MG63 (cell line): Measurements from ENCODE around the gene DUSP6. TPM values are rescaled to one million over a fixed set of nuclear protein-coding genes. Genes with fewer than 3 reads are reported as not detected.

Experiments used
- DNase-seq: peaks from one replicate; pipeline ENCODE4 v3.0.0-alpha.2; 2020
- H3K27me3 ChIP-seq: fragments of 250-450 bp; sonication (Bioruptor Pico); 2 replicates; pipeline ENCODE4 v1.5.1; 2020; ENCODE audit warnings: mild to moderate bottlenecking, moderate library complexity
- H3K36me3 ChIP-seq: fragments of 250-450 bp; sonication (Bioruptor Pico); 2 replicates; pipeline ENCODE4 v1.5.1; 2020; ENCODE audit warnings: mild to moderate bottlenecking, moderate library complexity
- H3K4me3 ChIP-seq: fragments of 250-450 bp; sonication (Bioruptor Pico); 2 replicates; pipeline ENCODE4 v1.5.1; 2020; ENCODE audit warnings: mild to moderate bottlenecking, moderate library complexity
- H3K9me3 ChIP-seq: fragments of 250-450 bp; sonication (Bioruptor Pico); 2 replicates; pipeline ENCODE4 v1.5.1; 2020; ENCODE audit warnings: mild to moderate bottlenecking, moderate library complexity
- total RNA-seq: library from RNA; depleted of rRNA; stranded (reverse); fragments of >200 nt; shearing (Covaris generic); gene quantifications from 2 replicates; pipeline ENCODE4 v1.2.3, GENCODE V29; 2014; ENCODE audit warnings: low replicate concordance

The DUSP6 gene
- total RNA-seq, 1 experiment from 2014 or later: 19.5 TPM

DNA sequence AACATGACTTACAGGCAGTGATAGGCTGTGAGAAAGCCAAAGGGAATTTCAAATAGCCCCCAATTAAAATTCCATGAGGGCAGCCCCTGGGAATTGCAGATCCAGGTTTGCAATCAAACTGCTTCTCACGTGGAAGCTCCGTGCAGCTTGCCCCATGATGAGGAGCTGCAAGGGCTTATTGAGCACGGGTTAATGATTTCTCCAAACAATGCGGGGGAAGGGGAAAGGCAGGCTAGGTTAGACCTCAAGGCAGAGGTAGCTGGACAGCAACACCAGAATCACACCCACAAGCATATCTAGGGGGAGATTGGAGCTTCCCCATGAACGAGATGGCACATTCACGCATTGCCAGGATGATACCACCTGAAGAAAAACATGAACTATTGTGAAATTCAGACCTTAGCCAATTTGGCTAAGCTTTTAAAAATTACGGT, 5.0 kb upstream of the DUSP6 start:
- DNase-seq: no peak
- Histone ChIP-seq H3K4me3 (no peak overlapping the region), H3K36me3 (no peaks in the 10 kb centered on the region), H3K27me3 (no peaks in the 10 kb centered on the region), H3K9me3 (no peaks in the 10 kb centered on the region)

DNA sequence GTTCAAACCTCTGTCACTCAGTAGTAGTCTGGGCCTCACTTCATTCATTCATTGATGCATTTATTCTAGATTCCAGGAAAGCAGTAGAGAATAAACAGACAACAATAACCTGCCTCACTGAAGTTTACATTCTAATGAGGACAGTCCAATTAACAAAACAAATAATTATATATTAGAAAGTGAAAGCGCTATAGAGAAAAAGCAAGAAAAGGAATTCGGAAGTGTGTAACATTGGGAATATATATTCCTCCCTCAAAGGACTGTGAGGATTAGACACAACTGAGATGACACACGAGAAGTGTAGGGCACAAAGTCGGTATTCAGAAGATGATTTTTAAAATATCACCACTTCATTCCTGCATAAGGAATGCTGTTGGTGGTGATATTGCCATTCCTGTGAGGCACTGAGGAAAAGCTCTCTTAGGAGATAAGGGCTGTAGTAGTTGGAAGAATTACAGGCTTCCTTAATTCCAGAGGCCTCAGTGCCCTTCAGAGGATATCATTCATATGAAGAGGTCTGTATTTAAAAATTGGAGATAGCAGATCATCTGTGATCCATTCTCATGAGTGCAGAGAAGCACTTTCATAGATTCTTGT, 3.9 kb upstream of the DUSP6 start:
- H3K9me3 ChIP-seq: no peaks in the 10 kb centered on the region
- H3K27me3 ChIP-seq: no peaks in the 10 kb centered on the region
- H3K4me3 ChIP-seq: no peak overlapping the region
- H3K36me3 ChIP-seq: no peaks in the 10 kb centered on the region
- no peak for DNase-seq

DNA sequence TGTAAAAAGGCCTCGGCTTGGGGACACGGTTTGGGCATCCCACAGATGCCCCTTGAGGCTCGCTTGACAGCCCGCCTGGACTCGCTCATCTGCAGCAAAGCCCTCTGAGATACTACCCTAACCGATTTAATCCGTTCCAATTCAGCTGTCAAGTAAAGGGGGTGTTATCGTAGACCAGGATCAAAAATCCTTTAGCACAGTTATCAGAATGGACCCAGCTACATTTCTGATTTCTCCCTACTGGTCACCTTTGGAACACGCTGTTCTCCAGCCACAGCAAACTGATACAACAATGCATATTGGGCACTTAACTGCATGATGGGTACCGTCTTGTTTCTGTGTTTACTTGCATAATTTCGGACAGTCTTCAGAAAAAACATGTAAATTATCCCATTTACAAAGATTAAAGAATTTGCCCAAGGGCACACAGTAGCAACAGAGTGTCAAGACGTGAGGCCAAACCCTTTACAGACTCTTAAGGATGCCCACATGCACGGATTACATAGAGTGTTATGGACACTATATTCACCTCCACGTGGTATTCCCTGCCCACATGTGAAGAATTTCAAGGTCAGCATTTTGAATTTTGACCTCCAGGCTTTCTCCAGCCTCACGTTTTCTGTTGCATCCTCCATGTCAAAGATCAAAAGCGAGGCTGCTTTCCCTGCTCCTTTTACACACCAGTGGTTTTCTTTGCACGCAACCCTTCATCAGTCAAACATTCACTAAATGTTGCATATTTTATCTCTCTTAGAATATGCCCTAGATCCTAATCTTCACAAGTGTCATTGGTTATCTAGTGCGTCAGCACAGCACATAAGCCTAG, 3.2 kb upstream of the DUSP6 start:
- DNase-seq: no peak
- H3K9me3 ChIP-seq: no peaks in the 10 kb centered on the region
- no peak overlapping the region for H3K4me3 ChIP-seq
- H3K36me3 ChIP-seq: peaks cover 2% of the 10 kb centered on the region
- H3K27me3 ChIP-seq: no peaks in the 10 kb centered on the region

DNA sequence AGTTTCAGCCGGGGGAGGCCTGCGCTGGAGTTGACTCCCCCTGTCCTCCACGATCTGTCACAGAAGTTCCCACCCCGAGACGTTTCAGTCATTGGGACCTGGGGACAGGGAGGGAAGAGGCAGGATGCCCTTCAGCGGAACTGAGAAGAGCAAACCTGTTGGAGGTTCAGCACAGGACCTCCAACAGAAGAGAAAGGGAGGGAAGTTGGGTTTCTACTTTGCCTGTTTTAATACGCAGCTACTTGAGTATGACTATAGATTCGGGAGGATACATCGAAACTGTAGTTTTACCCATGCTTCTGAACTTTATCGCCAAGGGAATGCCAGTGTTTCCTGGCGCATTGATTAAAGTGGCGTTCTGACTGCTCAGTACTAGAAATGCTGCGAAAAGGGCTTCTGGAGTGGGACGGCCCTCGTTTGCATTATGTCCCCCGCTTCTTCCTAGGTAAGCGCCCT, 2.3 kb upstream of the DUSP6 start:
- H3K27me3 ChIP-seq: no peaks in the 10 kb centered on the region
- no peaks in the 10 kb centered on the region for H3K9me3 ChIP-seq
- DNase-seq: no peak
- peak overlapping the region; percentile 78 for H3K4me3 ChIP-seq
- peaks cover 9% of the 10 kb centered on the region for H3K36me3 ChIP-seq

DNA sequence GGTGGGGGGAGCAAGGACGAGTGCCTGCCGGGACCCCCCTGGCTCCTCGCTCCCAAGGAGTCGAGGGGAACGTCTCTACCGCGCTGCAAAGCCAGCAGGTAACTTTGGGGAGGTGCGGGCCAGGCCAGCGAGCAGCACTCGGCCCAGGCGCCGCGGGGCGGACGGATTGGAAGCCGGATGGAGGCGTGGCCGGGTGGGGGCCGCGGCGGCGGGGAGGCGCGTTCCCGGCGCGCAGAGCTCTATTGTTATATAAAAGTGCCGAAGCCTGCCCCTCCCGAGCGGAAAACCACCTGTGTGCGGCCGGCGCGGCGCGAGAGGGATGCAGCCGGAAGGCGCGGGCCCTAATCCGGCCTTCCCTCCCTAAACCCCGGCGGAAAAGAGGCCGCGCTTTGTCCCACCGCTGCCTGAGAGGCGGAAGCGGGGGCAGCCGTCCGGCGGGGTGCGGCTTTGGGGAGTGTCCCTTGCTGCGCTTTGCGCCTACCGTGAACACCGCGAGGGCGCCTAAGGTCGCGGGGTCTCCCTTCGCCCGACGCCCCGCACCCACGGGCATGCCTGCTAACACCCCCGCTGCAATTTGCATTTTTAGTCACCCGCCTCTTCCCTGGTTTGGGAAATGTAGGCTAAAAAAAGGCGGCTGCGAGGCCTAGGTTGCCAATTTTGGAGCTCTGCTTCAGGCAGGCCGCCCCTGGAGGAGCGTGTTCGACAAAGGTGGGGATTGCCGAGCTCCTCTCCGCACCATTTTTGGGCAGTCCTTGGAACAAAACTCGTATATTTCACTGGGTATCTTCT, 1.7 kb upstream of the DUSP6 start:
- Histone ChIP-seq H3K36me3 (peaks cover 15% of the 10 kb centered on the region), H3K9me3 (no peaks in the 10 kb centered on the region), H3K4me3 (peak overlapping the region; percentile 78), H3K27me3 (no peaks in the 10 kb centered on the region)
- DNase-seq: peak; percentile 85

DNA sequence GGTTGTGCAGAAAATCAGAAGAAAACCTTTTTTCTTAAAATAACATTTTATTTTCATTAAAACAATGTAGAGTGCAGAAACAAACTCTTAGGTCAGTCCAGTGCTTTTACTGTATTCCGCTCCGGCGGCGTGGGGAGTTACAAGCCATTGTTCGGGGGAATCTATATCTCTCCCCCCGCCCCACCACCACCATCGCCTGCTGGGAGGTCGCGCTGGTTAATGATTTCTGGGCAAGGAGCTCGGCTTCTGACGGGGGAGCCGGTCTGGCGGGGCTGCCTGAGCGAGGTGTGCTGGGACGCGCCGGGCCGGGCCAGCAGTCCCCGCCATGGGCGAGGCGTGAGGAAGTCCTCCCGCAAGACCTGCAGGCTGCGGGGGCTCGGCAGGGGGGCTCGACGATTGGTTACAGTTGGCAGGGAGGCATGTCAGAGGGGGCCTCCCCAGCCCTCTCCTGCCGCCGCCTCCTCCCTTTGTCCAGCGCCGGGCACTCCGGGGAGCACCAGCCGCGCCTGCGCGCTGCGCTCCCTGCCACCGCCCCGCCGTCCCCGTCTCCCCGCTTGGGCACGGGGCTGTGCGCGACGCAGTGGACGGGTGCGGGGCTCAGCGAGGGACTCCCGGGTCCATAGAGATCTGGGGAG, 1.0 kb upstream of the DUSP6 start:
- H3K36me3 ChIP-seq: peaks cover 22% of the 10 kb centered on the region
- no peaks in the 10 kb centered on the region for H3K9me3 ChIP-seq
- H3K4me3 ChIP-seq: peak overlapping the region; percentile 78
- no peaks in the 10 kb centered on the region for H3K27me3 ChIP-seq
- peak; percentile 75 for DNase-seq

DNA sequence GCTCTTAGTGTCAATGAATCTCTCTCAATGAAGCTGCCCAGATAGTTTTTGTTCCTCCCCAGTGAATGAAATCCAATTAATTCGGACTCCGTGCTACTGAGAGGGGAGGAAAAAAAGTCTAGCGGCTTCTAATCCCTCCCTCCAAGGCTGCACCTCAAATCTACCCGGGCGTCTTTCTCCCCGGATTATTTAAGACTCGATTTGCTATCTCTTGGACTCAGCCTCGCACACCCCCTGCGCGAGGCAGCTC, 134 bp downstream of the DUSP6 start:
- Histone ChIP-seq H3K36me3 (peaks cover 31% of the 10 kb centered on the region), H3K4me3 (peak overlapping the region; percentile 78), H3K27me3 (no peaks in the 10 kb centered on the region), H3K9me3 (no peaks in the 10 kb centered on the region)
- no peak for DNase-seq

DNA sequence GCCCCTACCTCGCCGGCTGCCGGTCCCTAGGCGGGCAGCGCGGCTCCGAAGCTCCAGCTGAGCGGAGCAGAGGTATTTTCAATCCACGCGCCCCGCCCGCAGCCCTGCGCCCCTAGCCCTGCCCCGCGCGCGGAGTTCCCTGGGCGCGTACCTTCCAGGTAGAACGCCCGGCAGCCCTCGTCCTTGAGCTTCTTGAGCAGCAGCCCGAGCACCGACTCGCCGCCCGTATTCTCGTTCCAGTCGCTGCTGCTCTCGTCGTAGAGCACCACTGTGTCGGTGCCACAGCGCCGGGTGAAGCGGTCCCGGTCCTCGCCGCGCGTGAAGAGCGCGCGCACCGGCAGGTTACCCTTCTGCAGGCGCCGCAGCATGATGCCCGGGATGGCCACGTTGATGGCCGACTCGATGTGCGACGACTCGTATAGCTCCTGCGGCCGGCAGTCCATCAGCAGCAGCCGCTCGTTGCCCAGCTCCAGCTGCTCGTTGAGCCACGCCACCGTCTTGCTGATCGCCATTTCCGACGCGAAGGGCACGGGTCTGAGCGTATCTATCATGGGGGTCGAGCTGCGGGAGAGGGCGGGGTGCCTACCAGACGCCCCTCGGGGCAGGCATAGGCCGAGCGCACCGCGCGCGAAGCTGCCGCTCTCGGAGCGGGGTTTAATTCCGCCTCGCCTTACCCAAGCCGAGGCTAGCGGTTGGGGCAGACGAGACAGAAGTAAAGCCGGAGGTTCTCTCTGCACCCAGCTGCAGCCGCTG, 636 bp downstream of the DUSP6 start:
- Histone ChIP-seq H3K36me3 (peaks cover 33% of the 10 kb centered on the region), H3K27me3 (no peaks in the 10 kb centered on the region), H3K9me3 (no peaks in the 10 kb centered on the region), H3K4me3 (peak overlapping the region; percentile 78)
- peak; percentile 46 for DNase-seq

DNA sequence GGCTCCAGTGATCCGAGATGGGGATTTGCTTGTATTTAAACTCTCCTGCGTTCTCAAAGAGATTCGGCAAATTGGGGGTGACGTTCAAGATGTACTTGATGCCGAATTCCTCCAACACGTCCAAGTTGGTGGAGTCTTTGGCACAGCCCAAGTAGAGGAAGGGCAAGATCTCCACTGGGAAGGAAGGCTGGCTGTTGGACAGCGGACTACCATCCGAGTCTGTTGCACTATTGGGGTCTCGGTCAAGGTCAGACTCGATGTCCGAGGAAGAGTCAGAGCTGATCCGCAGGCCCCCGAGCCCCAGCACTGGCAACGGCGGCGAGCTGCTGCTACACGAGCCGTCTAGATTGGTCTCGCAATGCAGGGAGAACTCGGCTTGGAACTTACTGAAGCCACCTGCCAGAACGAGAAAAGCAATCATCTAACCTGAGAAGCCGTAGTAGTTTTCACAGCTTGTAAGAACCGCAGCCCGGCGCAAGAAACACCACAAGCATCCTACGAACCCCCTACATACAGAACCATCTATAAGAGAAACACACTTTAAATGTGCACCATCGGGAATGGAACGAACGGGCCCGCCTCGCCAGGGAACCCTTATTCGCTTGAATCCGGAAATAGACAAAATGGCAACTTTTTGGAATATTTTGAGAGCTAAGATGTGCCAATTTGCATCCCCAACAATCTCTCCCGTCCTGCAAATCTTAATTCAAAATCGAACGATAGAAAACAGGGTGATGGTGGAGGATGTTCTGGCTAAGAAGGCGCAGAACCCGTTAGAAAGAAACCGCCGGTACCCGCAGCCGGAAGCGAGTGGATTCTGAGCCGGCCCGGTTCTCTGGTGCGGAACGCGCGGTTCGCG, 1.4 kb downstream of the DUSP6 start:
- DNase-seq: peak; percentile 7
- Histone ChIP-seq H3K4me3 (peak overlapping the region; percentile 78), H3K36me3 (peaks cover 33% of the 10 kb centered on the region), H3K9me3 (no peaks in the 10 kb centered on the region), H3K27me3 (no peaks in the 10 kb centered on the region)

DNA sequence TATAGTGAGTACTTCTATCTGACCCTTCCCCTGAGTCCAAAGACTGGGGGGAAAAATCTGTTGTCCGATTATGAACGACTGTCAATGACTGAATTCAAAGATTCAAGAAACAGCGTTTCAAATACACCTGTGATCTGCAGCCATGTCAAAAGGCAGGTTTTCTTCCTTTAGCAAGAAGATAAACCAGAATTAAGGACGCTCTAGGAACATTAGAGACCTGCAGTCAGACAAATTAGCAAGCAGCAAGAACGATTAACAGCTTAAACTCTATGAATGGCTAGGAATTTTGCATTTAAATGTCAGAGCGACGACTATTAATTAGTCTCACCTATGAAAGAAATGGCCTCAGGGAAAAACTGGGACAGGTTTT, 2.1 kb downstream of the DUSP6 start:
- no peak for DNase-seq
- peaks cover 33% of the 10 kb centered on the region for H3K36me3 ChIP-seq
- H3K4me3 ChIP-seq: peak overlapping the region; percentile 78
- no peaks in the 10 kb centered on the region for H3K27me3 ChIP-seq
- H3K9me3 ChIP-seq: no peaks in the 10 kb centered on the region

DNA sequence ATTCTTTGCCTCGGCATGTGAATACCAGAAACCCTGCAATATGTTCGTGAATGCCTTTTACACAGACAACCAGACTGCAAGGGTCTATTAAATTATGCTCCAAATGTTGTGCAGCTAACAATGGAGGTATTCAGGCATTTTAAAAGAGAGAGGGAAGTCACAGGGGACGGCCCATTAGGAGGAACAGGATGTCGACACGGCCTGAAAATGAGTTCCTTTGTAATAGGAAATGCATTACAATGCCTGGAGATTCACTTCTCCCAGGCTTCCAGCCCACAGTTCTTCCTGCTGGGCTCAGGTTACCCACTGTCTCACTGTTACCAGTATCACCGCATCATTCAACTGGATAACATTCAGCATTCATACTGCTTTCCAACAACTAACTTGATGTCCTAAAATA, 2.5 kb downstream of the DUSP6 start:
- Histone ChIP-seq H3K4me3 (peak overlapping the region; percentile 78), H3K9me3 (no peaks in the 10 kb centered on the region), H3K27me3 (no peaks in the 10 kb centered on the region), H3K36me3 (peaks cover 33% of the 10 kb centered on the region)
- DNase-seq: peak; percentile 60

DNA sequence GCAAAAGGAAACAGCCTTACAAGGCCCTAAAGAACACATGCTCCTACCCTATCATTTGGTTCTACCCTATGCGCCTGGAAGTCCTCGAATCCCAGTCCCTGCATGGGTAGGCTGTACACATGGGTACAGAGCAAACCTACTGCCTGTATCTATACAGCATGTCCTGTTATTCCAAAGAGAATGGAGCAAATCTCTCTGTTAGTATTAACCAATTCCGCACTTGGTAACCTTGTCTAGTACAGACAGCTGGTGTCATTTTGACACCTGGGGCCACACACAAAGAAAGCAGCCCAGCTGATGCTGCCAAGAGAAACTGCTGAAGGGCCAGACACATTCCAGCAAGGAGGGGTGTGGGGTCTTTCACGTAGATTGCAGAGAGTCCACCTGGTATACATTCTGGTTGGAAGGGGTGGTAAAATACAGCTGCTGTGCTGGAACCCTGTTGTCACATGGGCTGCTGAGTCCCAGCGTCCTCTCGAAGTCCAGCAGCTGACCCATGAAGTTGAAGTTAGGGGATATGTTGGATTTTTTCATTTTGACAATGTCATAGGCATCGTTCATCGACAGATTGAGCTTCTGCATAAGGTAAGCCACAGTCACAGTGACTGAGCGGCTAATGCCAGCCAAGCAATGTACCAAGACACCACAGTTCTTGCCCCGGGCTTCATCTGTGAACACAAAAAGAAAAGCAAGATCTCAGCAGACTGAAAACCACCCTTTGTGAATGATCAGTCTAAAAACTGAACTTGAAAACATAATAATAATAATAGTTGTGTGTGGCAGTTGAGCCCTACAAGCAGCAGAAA, 3.2 kb downstream of the DUSP6 start:
- H3K9me3 ChIP-seq: no peaks in the 10 kb centered on the region
- no peak for DNase-seq
- peak overlapping the region; percentile 78 for H3K4me3 ChIP-seq
- H3K27me3 ChIP-seq: no peaks in the 10 kb centered on the region
- peaks cover 33% of the 10 kb centered on the region for H3K36me3 ChIP-seq

DNA sequence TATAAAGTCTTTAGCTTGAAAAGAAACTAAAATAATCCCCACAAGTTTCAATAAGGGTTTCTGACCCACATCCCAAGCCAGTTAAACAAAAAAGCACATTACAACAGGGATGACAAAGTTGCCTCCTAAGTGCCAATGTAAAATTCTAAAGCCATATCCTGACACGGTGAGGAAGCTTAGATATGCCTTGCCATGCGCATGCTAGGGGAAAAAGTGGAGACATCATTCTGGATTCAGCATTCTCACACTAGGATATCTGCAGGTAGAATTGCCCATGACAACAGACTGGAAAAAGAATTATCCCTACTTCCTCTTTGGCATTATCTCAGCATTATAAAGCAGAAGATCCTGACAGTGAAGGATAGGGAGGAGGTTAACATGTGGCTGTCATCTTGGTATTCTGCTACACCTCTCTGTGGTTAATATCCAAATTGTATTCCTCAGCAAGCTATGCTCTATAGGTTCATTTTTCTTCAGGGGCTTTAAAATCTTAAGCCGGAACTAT, 4.9 kb downstream of the DUSP6 start:
- Histone ChIP-seq H3K4me3 (no peak overlapping the region), H3K9me3 (no peaks in the 10 kb centered on the region), H3K27me3 (no peaks in the 10 kb centered on the region), H3K36me3 (peaks cover 33% of the 10 kb centered on the region)
- no peak for DNase-seq

DNA sequence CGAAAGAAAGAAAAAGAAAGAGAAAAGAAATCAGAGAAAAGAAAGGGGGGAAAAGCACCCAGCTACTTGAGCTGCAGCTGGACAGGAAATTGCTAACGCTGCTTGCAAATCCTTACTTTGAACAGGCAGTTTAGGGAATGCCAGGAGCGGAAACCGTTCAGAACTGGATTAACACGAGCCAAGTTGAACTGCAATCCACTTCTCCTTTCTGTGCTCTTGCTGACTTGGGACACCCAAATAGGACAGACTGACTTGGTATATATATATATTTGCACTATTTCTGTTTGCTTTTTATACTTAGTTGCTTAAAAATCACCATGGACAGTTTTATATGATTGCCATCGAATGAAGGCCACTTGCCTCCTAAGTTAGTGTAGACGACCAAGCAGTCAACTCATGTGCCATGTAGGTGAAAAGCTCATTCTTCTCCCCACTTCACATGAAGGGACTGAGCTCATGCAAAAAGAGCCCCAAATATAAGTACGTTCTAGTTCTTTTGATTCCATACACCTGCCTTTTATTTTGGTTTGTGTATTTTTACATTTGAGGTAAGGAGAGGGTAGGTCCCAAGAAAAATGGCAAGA, 5.5 kb downstream of the DUSP6 start:
- Histone ChIP-seq H3K36me3 (peaks cover 33% of the 10 kb centered on the region), H3K4me3 (peak overlapping the region; percentile 23), H3K9me3 (no peaks in the 10 kb centered on the region), H3K27me3 (no peaks in the 10 kb centered on the region)
- peak; percentile 59 for DNase-seq
